ENCODE measurements around the gene C14orf119.

Gene C14orf119

GRCh38 chr14:23095196-23096108 lies at the start of gene C14orf119:
TSS of gene C14orf119 (plus strand) at chr14:23095505. CDS start at chr14:23097659, 2,154 bp downstream.
- DNase-seq, result peak; percentile 99

GRCh38 chr14:23047034-23047634 lies 48.2 kb upstream of the C14orf119 start:
- DNase-seq, result no peak

GRCh38 chr14:23047751-23048693 lies 47.3 kb upstream of the C14orf119 start:
- no peak for DNase-seq

- DNase-seq, result no peak
Observed at GRCh38 chr14:23049011-23049410, 46.3 kb upstream of the C14orf119 start.

- no peak for DNase-seq
Observed at GRCh38 chr14:23051141-23052057, 43.9 kb upstream of the C14orf119 start.

GRCh38 chr14:23052182-23052623 lies 43.1 kb upstream of the C14orf119 start:
- no peak for DNase-seq

- no peak for DNase-seq
Observed at GRCh38 chr14:23052671-23053070, 42.6 kb upstream of the C14orf119 start.

GRCh38 chr14:23053426-23053825 lies 41.9 kb upstream of the C14orf119 start:
- DNase-seq, result no peak

GRCh38 chr14:23054000-23054811 lies 41.1 kb upstream of the C14orf119 start:
- no peak for DNase-seq

GRCh38 chr14:23055147-23055550 lies 40.2 kb upstream of the C14orf119 start:
- no peak for DNase-seq

GRCh38 chr14:23055621-23056144 lies 39.6 kb upstream of the C14orf119 start:
- DNase-seq, result no peak

- peak; percentile 62 for DNase-seq
Observed at GRCh38 chr14:23056145-23056955, 39.0 kb upstream of the C14orf119 start.

- peak; percentile 63 for DNase-seq
Observed at GRCh38 chr14:23056956-23057756, 38.1 kb upstream of the C14orf119 start, which contains the start of gene CDH24. TSS of gene CDH24 (minus strand) at chr14:23057520. CDS start at chr14:23055733, 1,787 bp downstream.

GRCh38 chr14:23057757-23058653 lies 37.3 kb upstream of the C14orf119 start:
- DNase-seq, result peak; percentile 81

GRCh38 chr14:23058654-23059504 lies 36.4 kb upstream of the C14orf119 start:
- no peak for DNase-seq

- no peak for DNase-seq
Observed at GRCh38 chr14:23060536-23061260, 34.6 kb upstream of the C14orf119 start.

Measured in activated T-cell treated with anti-CD3 and anti-CD28 coated beads for 4 hours (primary cell).